LoVo (cell line): ENCODE data around the gene COX6A1.
"Not testable (repeated sequence)": the region's sequence is repeated elsewhere in the genome, so short reads cannot be mapped to it uniquely, and the experiment has no call there.

ENCODE experiments used
- DNase-seq: peaks from one replicate; pipeline ENCODE4 v3.0.0-alpha.2; 2016; ENCODE audit warnings: low spot score

The COX6A1 gene

DNA sequence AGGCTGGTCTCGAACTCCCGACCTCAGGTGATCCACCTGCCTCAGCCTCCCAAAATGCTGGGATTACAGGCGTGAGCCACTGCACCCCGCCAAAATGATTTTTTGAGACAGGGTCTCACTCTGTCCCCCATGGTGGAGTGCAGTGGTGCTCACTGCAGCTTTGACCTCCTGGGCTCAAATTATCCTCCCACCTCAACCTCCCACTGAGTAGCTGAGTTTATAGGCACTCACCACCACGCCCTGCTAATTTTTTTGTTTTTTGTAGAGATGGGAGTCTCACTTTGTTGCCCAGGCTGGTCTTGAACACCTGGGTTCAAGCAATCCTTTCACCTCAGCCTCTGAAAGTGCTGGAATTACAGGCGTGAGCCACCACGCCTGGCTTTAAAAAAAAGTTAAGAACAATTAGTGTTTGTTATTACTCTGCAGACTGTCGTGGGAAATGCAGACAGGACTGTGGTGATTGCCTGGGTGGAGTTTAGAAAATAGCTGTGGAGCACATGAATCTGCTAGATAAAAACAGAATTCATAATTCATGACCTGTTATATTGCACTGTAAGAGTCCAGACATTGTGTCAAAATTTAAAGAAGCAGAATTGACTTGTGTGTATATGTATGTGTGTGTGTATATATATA, 9.2 kb upstream of the COX6A1 start:
- no peak for DNase-seq

DNA sequence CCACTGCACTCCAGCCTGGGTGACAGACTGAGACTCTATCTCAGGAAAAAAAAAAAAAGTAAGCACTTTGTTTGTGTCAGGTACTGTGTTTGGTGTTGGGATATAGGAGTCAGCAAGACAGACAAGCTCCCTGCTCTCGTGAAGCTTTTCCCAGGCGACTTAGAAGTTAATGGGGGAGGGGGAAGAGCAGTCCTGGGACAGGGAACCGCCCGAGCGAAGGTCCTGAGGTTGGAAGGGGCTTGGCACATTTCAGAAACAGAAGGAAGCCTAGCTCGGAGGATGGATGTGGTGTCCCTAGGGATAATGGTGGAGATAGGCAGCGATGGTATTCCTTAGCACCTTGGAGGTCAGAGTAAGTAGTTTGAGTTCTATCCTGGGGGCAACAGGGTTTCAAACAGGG, 8.5 kb upstream of the COX6A1 start:
- DNase-seq: no peak

DNA sequence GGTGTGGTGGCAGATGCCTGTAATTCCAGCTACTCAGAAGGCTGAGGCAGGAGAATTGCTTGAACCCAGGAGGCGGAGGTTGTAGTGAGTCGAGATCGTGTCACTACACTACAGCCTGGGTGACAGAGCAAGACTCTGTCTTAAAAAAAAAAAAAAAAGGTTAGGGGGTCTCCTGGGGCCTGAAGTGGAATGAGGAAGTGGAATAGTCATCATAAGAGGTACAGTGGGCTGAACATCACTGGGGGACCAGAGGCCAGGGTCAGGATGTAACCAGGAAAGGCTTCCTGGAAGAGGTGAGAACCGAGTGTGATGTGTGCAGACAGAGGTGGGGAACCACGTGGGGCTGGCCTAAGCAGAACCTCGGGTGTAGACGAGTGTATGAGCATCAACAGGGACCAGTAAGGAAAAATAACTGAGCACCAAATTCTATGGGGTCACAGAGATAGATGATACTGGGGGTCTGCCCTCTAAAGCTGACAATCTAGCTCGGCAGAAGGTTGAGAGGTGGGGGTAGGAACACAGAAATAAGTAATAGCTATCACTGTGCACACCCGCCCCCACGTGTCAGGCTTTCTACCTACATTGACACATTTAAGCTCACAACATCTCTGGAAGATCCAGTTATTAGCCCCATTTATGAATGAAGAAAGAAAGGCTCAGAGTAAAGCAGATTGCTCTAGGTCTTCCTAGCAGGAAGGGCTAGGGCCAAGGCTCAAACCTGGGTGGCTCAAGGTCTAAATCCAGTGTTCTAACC, 5.0 kb upstream of the COX6A1 start:
- DNase-seq: no peak

DNA sequence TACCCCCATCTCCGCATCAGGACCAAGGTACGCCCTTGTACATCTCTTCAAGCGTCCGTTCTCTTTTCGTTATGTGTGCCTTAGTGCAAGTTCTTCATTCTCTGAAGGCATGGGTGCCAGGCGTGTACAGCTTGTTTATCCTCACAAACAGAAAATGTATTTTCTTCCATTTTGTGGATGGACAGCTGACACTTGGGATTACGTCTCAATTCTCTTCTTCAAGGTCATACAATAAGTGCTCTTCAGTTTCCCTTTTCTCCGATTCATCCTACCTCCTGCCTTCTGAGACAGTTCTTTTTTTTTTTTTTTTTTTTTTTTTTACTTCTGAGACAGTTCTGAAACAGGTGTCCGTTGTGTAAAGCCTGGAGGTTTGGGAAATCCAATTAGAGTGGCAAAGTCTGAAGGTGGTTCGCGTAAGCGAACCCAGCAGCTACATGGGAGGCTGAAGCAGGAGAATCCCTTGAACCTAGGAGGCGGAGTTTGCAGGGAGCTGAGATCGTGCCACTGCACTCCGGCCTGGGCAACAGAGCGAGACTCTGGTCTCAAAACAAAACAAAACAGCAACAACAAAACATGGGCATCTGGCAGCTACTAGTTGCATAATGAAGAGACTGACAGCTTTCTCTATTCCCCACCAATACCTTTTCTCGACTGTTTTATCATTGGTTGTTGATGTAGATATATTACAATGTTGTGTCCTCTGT, 734 bp downstream of the COX6A1 start:
- DNase-seq: no peak

DNA sequence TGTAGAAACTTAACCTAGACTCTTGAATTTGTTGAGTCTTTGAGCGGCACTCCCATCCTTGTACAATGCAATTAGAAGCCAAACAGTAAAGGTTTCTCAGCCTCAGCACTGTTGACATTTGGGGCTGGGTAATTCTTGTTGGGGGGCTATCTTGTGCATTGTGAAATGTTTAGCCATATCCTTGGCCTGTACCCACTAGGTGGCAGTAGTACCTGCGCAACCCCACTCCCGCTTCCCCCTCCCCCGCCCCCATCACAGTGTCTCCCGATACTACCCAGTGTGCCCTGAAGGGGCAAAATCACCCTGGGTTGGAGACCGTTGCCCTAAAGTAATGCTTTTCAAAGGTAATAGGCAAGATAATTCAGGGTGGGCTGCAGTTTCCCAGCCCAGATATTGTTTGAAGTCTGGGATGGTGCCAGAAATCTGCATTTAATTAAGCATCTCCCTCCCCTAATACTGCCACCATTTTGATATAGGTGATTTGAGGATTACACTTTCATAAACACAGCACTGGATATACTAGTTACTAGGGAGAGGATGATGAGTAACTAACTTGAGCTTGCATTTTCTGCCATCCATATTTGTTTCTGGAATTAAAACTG, 1.8 kb downstream of the COX6A1 start:
- peak; percentile 53 for DNase-seq

DNA sequence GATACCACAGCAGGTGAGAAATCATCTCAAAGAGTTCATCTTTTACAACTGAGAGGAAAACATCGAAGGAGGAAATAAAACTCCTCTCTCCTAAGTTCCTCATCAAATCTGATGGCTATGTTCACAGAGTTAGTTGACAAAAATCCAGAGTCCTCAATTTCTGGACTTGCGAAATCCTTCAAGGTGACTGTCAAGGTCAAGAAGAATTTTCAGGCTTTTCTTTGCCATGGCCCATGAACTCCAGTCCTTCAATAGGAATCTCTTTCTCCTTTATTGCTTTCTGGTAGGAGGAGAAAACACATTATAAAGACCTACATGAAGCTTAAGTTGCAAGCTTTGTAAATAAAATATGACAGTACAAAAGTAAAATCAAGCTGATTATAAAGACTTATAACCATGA, 6.8 kb downstream of the COX6A1 start:
- no peak for DNase-seq

DNA sequence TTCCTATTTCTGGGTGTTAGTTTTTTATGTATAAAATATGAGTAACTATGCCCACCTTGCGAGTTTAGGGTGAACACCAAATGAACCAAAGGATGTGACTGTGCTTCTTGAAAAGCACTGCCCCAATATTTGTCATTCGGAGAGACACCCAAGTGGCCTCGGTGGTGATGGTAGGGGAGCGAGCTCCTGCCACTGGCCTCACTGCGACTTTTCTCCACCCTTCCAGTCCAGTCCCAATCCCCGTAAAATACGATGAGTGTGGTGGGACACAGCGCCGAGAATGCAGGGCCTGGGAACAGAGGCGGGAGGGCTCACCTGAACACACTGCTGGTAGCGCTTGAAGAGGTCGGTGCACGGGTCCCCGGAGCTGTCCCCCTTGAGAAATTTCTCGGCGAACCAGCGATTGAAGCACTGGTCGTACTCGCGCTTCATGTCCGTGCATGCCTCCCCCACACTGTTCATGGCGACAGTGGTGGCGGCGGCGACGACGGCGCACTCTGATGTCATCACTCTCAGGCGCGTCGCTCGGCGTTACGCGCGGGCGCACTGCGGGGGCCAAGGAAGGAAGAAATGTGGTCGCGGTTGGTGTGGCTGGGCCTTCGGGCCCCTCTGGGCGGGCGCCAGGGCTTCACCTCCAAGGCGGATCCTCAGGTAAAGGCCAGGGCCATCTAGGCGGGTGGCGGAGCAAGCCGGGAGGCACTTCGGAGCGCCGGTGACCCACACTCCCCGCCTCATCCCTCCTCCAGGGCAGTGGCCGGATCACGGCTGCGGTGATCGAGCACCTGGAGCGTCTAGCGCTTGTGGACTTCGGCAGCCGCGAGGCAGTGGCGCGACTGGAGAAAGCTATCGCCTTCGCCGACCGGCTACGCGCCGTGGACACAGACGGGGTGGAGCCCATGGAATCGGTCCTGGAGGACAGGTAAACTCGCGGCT, 8.3 kb downstream of the COX6A1 start, which contains the start of the genes GATC and TRIAP1:
Gene GATC, plus strand, starts transcription at position 534 of the 933 bp plus-strand sequence. Its CDS starts 37 bp downstream, at position 571.
Gene TRIAP1, minus strand, starts transcription at position 474 of the 933 bp plus-strand sequence. Its CDS starts 12 bp downstream, at position 462.
- peak; percentile 92 for DNase-seq

DNA sequence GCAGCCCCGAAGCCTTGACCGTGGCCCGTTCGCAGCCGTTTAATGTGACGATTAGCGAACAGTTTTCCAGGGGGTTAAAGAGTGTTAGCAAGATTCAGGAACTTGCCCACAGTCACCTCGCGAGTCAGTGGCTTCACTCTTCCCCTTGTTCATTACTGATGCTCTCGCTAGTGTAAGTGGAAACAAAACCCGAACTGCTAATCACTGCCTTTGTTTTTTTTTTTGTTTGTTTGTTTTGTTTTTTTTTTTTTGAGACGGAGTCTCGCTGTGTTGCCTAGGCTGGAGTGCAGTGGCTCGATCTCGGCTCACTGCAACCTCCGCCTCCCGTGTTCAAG, 8.9 kb downstream of the COX6A1 start:
- not testable (repeated sequence) for DNase-seq

DNA sequence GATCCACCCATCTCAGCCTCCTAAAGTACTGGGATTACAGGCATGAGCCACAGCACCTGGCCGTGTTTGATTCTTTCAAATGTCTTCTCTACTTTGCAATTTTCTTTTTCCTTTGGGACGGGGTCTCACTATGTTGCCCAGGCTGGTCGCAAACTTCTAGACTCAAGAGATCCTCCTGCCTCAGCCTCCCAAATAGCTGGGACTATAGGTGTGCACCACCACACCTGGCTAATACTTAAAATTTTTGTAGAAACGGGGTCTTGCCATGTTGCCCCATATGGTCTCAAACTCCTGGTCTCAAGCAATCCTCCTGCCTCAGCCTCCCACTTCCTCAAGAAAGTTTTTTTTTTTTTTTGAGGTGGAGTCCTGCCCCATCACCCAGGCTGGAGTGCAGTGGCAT, 10.1 kb downstream of the COX6A1 start:
- no peak for DNase-seq

DNA sequence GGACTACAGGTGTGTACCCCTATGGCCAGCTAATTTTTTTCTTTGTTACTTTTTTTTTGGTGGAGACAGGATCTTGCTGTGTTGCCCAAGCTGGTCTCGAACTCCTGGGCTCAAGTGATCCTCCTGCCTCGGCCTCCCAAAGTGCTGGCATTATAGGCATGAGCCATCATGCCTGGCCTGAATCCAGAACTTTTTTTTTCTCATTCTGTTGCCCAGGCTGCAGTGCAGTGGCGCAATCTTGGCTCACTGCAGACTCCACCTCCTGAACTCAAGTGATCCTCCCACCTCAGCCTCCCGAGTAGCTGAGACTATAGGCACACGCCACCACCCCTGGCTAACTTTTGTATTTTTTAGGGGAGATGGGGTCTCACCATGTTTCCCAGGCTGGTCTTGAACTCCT, 14.6 kb downstream of the COX6A1 start:
- not testable (repeated sequence) for DNase-seq

DNA sequence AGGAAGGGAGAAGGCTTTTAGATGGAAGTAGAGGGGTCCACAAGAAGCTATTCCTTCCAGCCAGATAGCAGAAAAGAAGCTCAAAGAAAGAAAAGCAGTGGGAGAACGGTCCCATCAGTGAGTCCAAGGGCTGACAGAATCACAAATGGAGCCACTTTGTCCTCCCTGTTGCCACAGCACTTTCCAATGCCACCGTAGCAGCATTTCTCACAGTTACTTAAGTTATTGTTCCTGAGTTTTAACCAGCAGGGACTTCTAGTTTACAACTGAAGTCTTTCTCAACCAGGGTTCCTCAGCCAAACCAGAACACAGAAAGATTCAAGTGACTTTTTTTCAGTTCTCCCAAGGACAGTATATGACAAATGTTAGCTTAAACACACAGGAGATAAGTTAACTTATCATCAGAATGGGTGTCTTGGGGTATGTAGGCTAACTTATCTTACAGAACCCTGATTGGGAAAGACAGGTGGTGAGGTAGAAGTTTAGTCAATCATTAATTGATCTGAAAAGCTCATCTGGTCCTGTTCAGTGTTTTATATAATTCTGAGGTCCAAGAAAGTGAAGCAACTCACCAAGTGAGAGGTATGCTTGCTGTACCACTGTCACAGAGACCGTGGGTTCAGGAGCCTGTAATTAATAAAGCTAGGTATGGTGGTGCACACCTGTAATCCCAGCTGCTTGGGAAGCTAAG, 15.3 kb downstream of the COX6A1 start:
- no peak for DNase-seq

DNA sequence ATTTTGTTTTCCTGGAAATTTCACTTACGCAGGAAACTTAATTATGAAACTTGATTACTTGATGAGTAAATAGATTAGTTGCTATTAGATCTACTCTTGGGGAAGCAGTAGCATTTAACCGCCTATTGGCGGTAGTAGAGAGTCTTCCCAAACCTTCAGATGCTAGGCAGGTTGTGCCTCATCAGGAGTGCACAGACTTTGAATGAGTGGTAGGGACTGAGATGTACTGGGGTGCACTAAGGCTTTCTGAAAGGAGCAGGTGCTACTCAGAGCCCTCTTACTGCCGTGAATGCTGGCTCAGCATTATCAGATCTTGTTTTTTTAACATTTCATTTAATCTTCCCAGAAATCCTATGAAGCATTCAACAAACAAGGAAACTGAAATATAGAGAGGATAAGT, 16.1 kb downstream of the COX6A1 start:
- peak; percentile 61 for DNase-seq

DNA sequence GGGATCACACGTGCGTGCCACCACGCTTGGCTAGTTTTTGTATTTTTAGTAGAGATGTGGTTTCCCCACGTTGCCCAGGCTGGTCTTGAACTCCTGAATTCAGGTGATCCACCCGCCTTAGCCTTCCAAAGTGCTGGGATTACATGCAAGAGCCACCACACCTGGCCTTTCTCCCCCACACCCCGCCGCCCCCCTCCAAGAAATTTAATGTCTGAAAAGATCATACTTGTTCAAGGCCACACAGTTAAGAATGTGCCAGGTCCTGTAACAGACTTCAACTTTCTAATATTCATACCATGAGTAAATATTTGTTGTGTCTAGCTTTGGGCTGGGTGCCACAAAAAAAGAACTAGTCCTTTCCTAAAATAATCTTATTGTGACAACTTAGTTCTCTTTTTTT, 17.4 kb downstream of the COX6A1 start:
- no peak for DNase-seq

DNA sequence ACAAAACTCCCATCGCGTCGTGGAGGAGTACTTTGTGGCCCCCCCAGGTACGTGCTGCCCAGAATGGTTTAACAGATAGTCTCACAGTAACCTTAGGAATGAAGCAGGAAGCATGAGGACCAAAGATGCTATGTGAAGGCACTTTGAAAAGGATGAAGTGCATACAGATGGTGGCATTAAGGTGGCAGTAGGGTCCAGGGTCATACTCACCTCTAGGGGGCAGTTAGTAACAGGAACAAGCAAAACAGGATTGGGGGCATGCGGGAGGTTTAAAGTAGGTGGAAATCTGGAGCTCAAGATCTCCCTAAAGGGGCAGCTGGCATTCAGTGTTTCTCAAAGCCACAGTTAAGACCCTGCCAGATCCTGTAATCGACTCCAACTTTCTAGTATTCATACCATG, 19.2 kb downstream of the COX6A1 start:
- DNase-seq: no peak

DNA sequence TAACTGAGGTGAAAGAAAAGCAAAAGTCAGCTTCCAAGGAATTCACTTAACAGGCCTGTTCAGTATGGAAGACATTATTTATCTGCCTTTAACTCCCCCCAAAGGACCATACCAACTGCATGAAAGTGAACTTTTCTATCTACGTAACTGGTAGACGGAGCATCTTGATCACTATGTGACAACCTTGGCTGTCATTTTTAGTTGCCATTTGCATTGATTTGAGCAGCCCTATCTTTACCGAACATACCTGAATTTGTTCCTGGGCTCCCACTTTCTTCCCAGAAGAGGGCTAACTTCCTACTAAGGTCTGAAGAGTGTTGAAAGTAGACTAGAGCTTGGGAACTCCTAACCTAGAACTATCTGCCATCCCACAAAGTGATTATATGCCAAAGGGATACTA, 22.2 kb downstream of the COX6A1 start:
- DNase-seq: no peak

DNA sequence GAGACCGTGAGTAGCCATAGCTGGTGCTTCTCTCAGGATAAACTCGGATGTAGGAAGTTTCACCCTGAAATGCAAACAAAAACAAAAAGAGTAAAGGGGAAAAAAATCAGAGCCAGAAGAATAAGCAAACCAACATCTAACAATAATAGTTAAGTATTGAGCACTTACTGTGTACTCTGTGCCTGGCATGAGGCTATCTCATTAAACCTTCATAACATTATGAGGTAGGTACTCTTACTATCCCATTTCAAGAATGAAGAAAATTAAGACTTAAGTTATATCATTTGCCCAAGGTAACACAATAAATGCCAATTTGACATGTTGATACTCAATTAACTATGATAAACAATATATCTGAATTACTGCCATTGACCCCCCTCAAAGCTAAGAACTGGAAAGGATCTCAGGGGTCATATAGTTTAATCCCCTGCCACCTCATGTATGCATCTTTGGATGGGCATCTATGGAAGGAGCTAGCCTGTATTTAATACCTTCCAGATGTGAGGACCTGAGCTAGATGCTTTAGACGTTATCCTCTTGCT, 24.3 kb downstream of the COX6A1 start:
- DNase-seq: no peak

DNA sequence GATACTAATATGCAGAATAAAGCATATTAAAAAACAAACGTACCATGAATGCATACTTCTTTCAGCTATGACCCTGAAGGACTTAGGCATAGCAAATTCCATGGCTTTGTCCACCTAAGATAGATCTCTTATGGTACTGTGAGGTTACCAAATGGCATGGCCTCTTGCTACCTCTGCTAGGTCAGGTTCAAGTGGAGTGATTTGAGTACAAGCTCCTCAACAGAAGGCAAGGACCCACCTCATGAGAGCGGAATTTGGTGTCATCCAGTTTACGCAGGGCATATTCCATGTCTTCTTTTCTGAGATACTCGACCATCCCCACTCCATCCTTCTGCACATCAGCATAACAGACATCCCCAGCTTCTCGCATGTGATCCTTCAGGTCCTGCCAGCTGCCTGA, 25.8 kb downstream of the COX6A1 start:
- no peak for DNase-seq

DNA sequence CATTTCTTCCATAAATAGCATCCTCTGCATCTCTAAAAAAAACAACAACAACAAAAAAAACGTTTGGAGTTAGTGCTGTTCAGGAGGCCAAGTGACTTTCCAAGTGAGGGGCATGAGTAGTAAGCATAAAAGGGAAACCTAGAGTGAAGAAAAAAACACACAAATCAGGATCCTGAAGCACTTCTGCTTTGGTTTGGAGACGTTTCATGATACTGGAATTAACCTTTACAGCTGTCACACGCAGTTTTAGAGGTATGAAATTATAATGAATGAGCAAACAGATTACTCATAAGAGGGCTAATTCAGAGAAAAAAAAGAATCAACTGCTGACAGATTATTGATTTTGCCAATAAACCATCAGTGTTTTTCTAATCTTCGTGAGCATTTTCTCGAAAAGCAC, 27.8 kb downstream of the COX6A1 start:
- DNase-seq: no peak

DNA sequence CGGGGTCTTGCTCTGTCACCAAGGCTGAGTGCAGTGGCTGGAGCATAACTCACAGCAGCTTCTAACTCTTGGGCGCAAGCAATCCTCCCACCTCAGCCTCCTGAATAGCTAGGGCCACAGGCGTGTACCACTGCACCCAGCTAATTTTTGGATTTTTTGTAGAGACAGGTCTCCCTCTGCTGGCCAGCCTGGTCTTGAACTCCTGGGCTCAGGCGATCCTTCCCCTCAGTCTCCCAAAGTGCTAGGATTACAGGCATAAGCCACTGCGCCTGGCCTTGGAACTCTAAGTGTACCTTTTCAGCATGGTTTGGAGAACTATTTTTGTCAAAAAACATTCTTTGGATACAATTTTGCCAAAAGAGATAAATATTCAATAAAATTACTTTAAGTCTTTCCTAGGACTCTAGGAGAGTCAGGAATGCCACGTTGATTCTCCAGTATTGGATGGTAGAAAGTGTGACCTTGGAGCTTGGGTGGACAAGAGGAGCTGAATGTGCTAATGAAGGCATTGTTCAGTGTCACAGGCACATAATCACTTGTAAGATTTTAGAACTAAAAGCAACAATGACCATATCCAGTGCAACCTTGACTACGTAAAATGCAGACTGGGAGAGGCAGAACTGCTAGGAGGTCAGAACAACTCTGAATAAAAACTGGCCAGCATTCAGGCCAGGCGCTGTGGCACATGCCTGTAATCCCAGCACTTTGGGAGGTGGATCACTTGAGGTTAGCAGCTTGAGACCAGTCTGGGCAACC, 28.8 kb downstream of the COX6A1 start:
- peak; percentile 34 for DNase-seq

DNA sequence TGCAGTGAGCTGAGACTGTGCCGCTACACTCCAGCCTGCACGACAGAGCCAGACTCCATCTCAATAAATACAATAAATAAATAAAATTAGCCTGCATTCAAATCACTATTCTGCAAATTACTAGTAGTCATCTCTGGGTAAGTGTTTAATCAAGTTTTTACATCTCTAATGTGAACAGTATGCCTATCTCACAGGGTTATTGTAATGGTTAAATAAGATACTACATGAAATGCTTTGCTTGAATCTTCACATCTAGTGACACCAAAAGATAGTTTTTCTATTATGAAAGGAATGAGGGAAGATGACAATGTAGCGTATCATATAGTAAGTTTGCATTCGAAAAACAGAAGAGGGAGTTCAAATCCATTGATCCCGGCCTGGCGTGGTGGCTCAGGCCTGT, 29.5 kb downstream of the COX6A1 start:
- no peak for DNase-seq
